Peyer's patch (tissue), 4 donors: ENCODE measurements around the gene FAM210A. TPM values are rescaled to one million over a fixed set of nuclear protein-coding genes. Genes with fewer than 3 reads are reported as not detected.
"Not testable (repeated sequence)": the region's sequence is repeated elsewhere in the genome, so short reads cannot be mapped to it uniquely, and the experiment has no call there.

Experiments used
- DNase-seq, 3 donors: peaks; one replicate each; pipeline ENCODE4 v3.0.0-alpha.2; 2017 to 2019
- H3K27ac ChIP-seq, 4 donors: fragments of 200-600 bp; sonication (generic); one replicate each; pipeline ENCODE4 v1.5.1; 2016 to 2019
- H3K27me3 ChIP-seq, 2 donors: fragments of 200-600 bp; sonication (generic); one replicate each; pipeline ENCODE4 v1.5.1; 2019
- H3K36me3 ChIP-seq, 3 donors: fragments of 200-600 bp; sonication (generic); one replicate each; pipeline ENCODE4 v1.5.1; 2016 to 2019
- H3K4me1 ChIP-seq, 4 donors: fragments of 200-600 bp; sonication (generic); one replicate each; pipeline ENCODE4 v1.5.1; 2016 to 2019
- H3K4me3 ChIP-seq, 4 donors: fragments of 200-600 bp; sonication (generic); 1 replicate in 3 of 4; 2 replicates in 1 of 4; pipeline ENCODE4 v1.5.1; 2016 to 2019; ENCODE audit warnings: mild to moderate bottlenecking in 1 of 4
- H3K9me3 ChIP-seq, 4 donors: fragments of 200-600 bp; sonication (generic); one replicate each; pipeline ENCODE4 v1.5.1; 2016 to 2019; ENCODE audit warnings: mild to moderate bottlenecking in 1 of 4
- CTCF ChIP-seq, 6 experiments: fragments of 450-650 bp in 4 of 6; fragments of 200-600 bp in 2 of 6; sonication (generic) in 1 of 6; IDR thresholded peaks; one replicate each; pipeline ENCODE4 v1.5.1; 2017 to 2019; ENCODE audit warnings: antibody characterized with exemption in 6 of 6, mild to moderate bottlenecking in 3 of 6, moderate library complexity in 1 of 6
- POLR2A ChIP-seq, 2 donors: fragments of 450-650 bp; IDR thresholded peaks; one replicate each; pipeline ENCODE4 v1.5.1; 2017; ENCODE audit warnings: antibody characterized with exemption in 2 of 2, mild to moderate bottlenecking in 2 of 2, moderate library complexity in 2 of 2
- total RNA-seq, 4 donors: library from RNA; depleted of rRNA; stranded (reverse); fragments of >200 nt; gene quantifications; one replicate each; pipeline ENCODE4 v1.1.0, GENCODE V29; 2016

The FAM210A gene
- total RNA-seq, 4 donors from 2014 or later = 6.0 to 14.0 (median 9.7) TPM

GRCh38 chr18:13756671-13757070, 30.3 kb upstream of the FAM210A start:
- no peak for DNase-seq
- no peaks in the 10 kb centered on the region for H3K9me3 ChIP-seq
- no peaks in the 10 kb centered on the region for H3K27me3 ChIP-seq
- peaks cover 0 to 85% (median 0%) of the 10 kb centered on the region in 3 donors for H3K36me3 ChIP-seq
- TF ChIP-seq CTCF (IDR thresholded peaks at IDR 0.05) = no peak
- no peak for TF ChIP-seq POLR2A (IDR thresholded peaks at IDR 0.05)
- H3K4me3 ChIP-seq = no peak overlapping the region
- H3K4me1 ChIP-seq = no peaks in the 10 kb centered on the region
- H3K27ac ChIP-seq = no peak overlapping the region

- H3K4me1 ChIP-seq = no peaks in the 10 kb centered on the region
- no peak overlapping the region for H3K27ac ChIP-seq
- H3K4me3 ChIP-seq = no peak overlapping the region
- no peaks in the 10 kb centered on the region for H3K27me3 ChIP-seq
- H3K36me3 ChIP-seq = peaks cover 0 to 81% (median 0%) of the 10 kb centered on the region in 3 donors
- TF ChIP-seq CTCF (IDR thresholded peaks at IDR 0.05) = no peak
- no peak for TF ChIP-seq POLR2A (IDR thresholded peaks at IDR 0.05)
- no peak for DNase-seq
- no peaks in the 10 kb centered on the region for H3K9me3 ChIP-seq
Measured at GRCh38 chr18:13756261-13756660, 29.9 kb upstream of the FAM210A start.

- H3K27ac ChIP-seq, DNase-seq, H3K9me3 ChIP-seq, H3K4me3 ChIP-seq, H3K27me3 ChIP-seq, H3K4me1 ChIP-seq: not testable (repeated sequence)
- peaks cover 0 to 77% (median 0%) of the 10 kb centered on the region in 3 donors for H3K36me3 ChIP-seq
Measured at GRCh38 chr18:13751599-13751998, 25.2 kb upstream of the FAM210A start.

GRCh38 chr18:13746633-13747032, 20.3 kb upstream of the FAM210A start:
- Histone ChIP-seq H3K4me3 (no peak overlapping the region), H3K4me1 (no peaks in the 10 kb centered on the region), H3K9me3 (no peaks in the 10 kb centered on the region), H3K36me3 (peaks cover 0 to 63% (median 0%) of the 10 kb centered on the region in 3 donors), H3K27ac (no peak overlapping the region), H3K27me3 (no peaks in the 10 kb centered on the region)
- DNase-seq = no peak
- TF ChIP-seq CTCF (IDR thresholded peaks at IDR 0.05) (no peak), POLR2A (IDR thresholded peaks at IDR 0.05) (no peak)

- no peaks in the 10 kb centered on the region for H3K4me1 ChIP-seq
- H3K27me3 ChIP-seq = no peaks in the 10 kb centered on the region
- TF ChIP-seq CTCF (IDR thresholded peaks at IDR 0.05) (no peak), POLR2A (IDR thresholded peaks at IDR 0.05) (no peak)
- no peak for DNase-seq
- peaks cover 0 to 73% (median 0%) of the 10 kb centered on the region in 3 donors for H3K36me3 ChIP-seq
- H3K27ac ChIP-seq = no peak overlapping the region
- H3K4me3 ChIP-seq = no peak overlapping the region
- no peaks in the 10 kb centered on the region for H3K9me3 ChIP-seq
Measured at GRCh38 chr18:13745696-13746095, 19.3 kb upstream of the FAM210A start.

- Histone ChIP-seq H3K4me3 (no peak overlapping the region), H3K27ac (no peak overlapping the region), H3K4me1 (no peaks in the 10 kb centered on the region), H3K27me3 (no peaks in the 10 kb centered on the region), H3K9me3 (no peaks in the 10 kb centered on the region), H3K36me3 (peaks cover 0 to 73% (median 0%) of the 10 kb centered on the region in 3 donors)
- no peak for DNase-seq
- TF ChIP-seq CTCF (IDR thresholded peaks at IDR 0.05) (no peak), POLR2A (IDR thresholded peaks at IDR 0.05) (no peak)
Measured at GRCh38 chr18:13735681-13736080, 9.3 kb upstream of the FAM210A start.
